Fibroblast of the conjunctiva (primary cell): ENCODE data around the gene TMC1.

ENCODE experiments used
- DNase-seq: peaks from one replicate; pipeline ENCODE4 v3.0.0-alpha.2; 2010; ENCODE audit warnings: low read depth

Gene TMC1

GRCh38 chr9:72874344-72874743 is 352.9 kb downstream of the TMC1 start:
- DNase-seq, result no peak

GRCh38 chr9:72875221-72875620 is 353.8 kb downstream of the TMC1 start:
- no peak for DNase-seq

DNA sequence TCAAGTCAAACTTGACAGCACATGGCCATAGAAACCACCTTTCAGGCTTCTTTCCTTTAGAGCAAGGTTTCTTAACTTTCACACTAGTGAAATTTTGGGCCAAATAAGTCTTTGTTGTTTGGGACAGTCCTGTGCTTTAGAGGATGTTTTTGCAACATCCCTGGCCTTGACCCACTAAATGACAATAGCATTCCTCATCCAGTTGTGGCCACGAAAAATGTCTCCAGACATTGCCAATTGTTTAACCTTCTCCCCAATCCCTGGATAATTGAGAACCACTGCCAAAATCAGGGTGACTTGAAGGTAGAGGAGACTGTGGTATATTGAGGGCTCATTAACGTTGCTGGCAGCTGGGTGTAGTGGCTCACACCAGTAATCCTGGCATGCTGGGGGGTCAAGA is 359.4 kb downstream of the TMC1 start:
- DNase-seq, result no peak

- DNase-seq, result no peak
Measured at GRCh38 chr9:72882117-72882775, 360.8 kb downstream of the TMC1 start.

GRCh38 chr9:72883875-72884274 is 362.5 kb downstream of the TMC1 start:
- DNase-seq, result no peak

- DNase-seq, result no peak
Measured at GRCh38 chr9:72884508-72884907, 363.1 kb downstream of the TMC1 start.
